ENCODE data around the gene DLST. TPM values are rescaled to one million over a fixed set of nuclear protein-coding genes. Genes with fewer than 3 reads are reported as not detected.

DLST gene
- total RNA-seq, 1 donor from 2014 or later, result 48.2 TPM

- Histone ChIP-seq H3K36me3 (ENCODE audit: control insufficient read depth, insufficient read depth, low read length) (no peaks in the 10 kb centered on the region), H3K4me3 (ENCODE audit: low read depth, low read length) (no peak overlapping the region), H3K27me3 (ENCODE audit: control insufficient read depth, insufficient read depth, low read length) (peaks cover 2% of the 10 kb centered on the region)
- FAIRE-seq, result no peak
- no peak for TF ChIP-seq CTCF (IDR thresholded peaks at IDR 0.05; ENCODE audit: insufficient read depth, low read length, severe bottlenecking)
- DNase-seq (ENCODE audit: low read depth), result no peak
Observed at GRCh38 chr14:74861734-74862090, 20.0 kb upstream of the DLST start.

GRCh38 chr14:74863274-74863673 lies 18.4 kb upstream of the DLST start:
- no peak for FAIRE-seq
- no peaks in the 10 kb centered on the region for H3K36me3 ChIP-seq (ENCODE audit: control insufficient read depth, insufficient read depth, low read length)
- H3K4me3 ChIP-seq (ENCODE audit: low read depth, low read length), result no peak overlapping the region
- no peak for DNase-seq (ENCODE audit: low read depth)
- H3K27me3 ChIP-seq (ENCODE audit: control insufficient read depth, insufficient read depth, low read length), result peaks cover 2% of the 10 kb centered on the region
- TF ChIP-seq CTCF (IDR thresholded peaks at IDR 0.05; ENCODE audit: insufficient read depth, low read length, severe bottlenecking), result no peak

- no peak for FAIRE-seq
- no peak for TF ChIP-seq CTCF (IDR thresholded peaks at IDR 0.05; ENCODE audit: insufficient read depth, low read length, severe bottlenecking)
- no peak for DNase-seq (ENCODE audit: low read depth)
- Histone ChIP-seq H3K4me3 (ENCODE audit: low read depth, low read length) (no peak overlapping the region), H3K36me3 (ENCODE audit: control insufficient read depth, insufficient read depth, low read length) (no peaks in the 10 kb centered on the region), H3K27me3 (ENCODE audit: control insufficient read depth, insufficient read depth, low read length) (peaks cover 2% of the 10 kb centered on the region)
Observed at GRCh38 chr14:74864198-74864597, 17.5 kb upstream of the DLST start.

GRCh38 chr14:74865156-74865555 lies 16.6 kb upstream of the DLST start:
- DNase-seq (ENCODE audit: low read depth) (no peak), FAIRE-seq (no peak)
- Histone ChIP-seq H3K27me3 (ENCODE audit: control insufficient read depth, insufficient read depth, low read length) (peaks cover 2% of the 10 kb centered on the region), H3K4me3 (ENCODE audit: low read depth, low read length) (no peak overlapping the region), H3K36me3 (ENCODE audit: control insufficient read depth, insufficient read depth, low read length) (no peaks in the 10 kb centered on the region)
- no peak for TF ChIP-seq CTCF (IDR thresholded peaks at IDR 0.05; ENCODE audit: insufficient read depth, low read length, severe bottlenecking)

GRCh38 chr14:74866708-74867389 lies 14.9 kb upstream of the DLST start:
- FAIRE-seq, result no peak
- no peak for TF ChIP-seq CTCF (IDR thresholded peaks at IDR 0.05; ENCODE audit: insufficient read depth, low read length, severe bottlenecking)

GRCh38 chr14:74867673-74868072 lies 14.0 kb upstream of the DLST start:
- no peak for TF ChIP-seq CTCF (IDR thresholded peaks at IDR 0.05; ENCODE audit: insufficient read depth, low read length, severe bottlenecking)
- H3K27me3 ChIP-seq (ENCODE audit: control insufficient read depth, insufficient read depth, low read length), result no peaks in the 10 kb centered on the region
- FAIRE-seq (peak; percentile 13), DNase-seq (ENCODE audit: low read depth) (no peak)
- no peak overlapping the region for H3K4me3 ChIP-seq (ENCODE audit: low read depth, low read length)
- H3K36me3 ChIP-seq (ENCODE audit: control insufficient read depth, insufficient read depth, low read length), result no peaks in the 10 kb centered on the region

More at GRCh38 chr14:74866708-74867389, 14.9 kb upstream of the DLST start:
- no peaks in the 10 kb centered on the region for H3K27me3 ChIP-seq (ENCODE audit: control insufficient read depth, insufficient read depth, low read length)
- DNase-seq (ENCODE audit: low read depth), result no peak
- H3K36me3 ChIP-seq (ENCODE audit: control insufficient read depth, insufficient read depth, low read length), result no peaks in the 10 kb centered on the region
- H3K4me3 ChIP-seq (ENCODE audit: low read depth, low read length), result no peak overlapping the region
